ENCODE data around the gene PCDHA1.

GRCh38 chr5:141032626-141033025 lies 246.7 kb downstream of the PCDHA1 start:
- no peak for TF ChIP-seq EZH2phosphoT487 (IDR thresholded peaks at IDR 0.05; ENCODE audit: borderline replicate concordance)
- TF ChIP-seq, protein P1, sequence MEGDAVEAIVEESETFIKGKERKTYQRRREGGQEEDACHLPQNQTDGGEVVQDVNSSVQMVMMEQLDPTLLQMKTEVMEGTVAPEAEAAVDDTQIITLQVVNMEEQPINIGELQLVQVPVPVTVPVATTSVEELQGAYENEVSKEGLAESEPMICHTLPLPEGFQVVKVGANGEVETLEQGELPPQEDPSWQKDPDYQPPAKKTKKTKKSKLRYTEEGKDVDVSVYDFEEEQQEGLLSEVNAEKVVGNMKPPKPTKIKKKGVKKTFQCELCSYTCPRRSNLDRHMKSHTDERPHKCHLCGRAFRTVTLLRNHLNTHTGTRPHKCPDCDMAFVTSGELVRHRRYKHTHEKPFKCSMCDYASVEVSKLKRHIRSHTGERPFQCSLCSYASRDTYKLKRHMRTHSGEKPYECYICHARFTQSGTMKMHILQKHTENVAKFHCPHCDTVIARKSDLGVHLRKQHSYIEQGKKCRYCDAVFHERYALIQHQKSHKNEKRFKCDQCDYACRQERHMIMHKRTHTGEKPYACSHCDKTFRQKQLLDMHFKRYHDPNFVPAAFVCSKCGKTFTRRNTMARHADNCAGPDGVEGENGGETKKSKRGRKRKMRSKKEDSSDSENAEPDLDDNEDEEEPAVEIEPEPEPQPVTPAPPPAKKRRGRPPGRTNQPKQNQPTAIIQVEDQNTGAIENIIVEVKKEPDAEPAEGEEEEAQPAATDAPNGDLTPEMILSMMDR (conservative IDR thresholded peaks at IDR 0.05; ENCODE audit: low read length) = no peak

Data from Loucy (cell line).